GM12872 (cell line): ENCODE results near the gene LOXHD1.
A peak's percentile ranks its signal among the peaks of the same experiment; 100 is the strongest.

Experiments used
- CTCF ChIP-seq: IDR thresholded peaks from 3 replicates; pipeline ENCODE4 v1.5.1; 2011; ENCODE audit warnings: low read depth, mild to moderate bottlenecking, low read length, moderate library complexity; ENCODE audit not compliant: insufficient read depth

The LOXHD1 gene

GRCh38 chr18:46678785-46679399, 21.9 kb upstream of the LOXHD1 start:
- TF ChIP-seq CTCF: no peak

- no peak for TF ChIP-seq CTCF
Observed at GRCh38 chr18:46678041-46678440, 21.0 kb upstream of the LOXHD1 start.

DNA sequence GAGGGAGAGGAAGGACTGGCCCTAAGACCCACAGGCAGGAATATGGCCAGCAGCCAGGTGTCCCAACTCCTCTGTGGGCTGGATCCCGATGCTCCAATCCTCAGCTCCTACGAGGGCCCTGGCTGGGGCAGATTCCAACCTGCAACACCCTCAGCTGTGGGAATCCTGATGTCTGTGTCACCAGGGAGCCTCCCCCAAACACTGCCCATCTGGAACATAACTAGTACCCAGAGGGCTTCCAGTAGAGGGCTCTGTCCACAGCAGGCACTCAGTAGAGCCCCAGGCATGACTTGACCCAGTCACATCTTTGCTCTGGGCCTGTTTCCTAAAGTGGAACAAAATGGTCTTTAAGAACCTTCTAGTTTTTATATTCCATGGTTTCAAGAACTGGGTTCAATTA, 20.6 kb upstream of the LOXHD1 start:
- TF ChIP-seq CTCF: peak; percentile 28; the same call in 1 of the 3 replicates

DNA sequence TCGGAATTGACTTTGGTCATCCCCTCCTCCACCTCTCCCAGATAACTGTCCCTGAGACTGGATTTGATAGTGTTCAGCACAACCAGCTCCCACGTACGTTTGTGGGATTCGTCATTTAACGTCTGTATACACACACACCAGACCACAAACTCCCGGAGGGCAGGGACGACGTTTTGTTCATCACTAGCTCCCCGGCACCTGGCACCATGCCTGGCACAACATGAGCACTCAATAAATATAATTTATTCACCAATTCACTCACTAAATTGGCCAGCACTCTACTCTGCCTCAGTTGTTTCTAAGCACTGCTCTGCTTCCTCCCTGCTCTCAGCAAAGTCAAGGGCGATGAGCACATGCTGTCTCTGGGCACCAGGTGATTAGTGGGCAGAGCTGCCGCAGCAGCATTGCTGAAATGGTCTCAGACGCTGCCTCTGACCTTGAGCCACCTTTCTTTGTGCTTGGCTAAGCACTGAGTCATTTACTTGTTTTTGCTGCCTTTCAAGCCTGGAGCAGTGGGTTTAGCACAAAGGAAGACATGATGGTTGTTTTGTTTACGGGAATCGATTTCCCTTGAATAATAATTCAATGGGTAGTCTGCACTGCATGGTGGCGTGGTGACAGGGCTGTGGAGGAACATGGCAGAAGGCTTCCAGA, 19.3 kb upstream of the LOXHD1 start:
- no peak for TF ChIP-seq CTCF

DNA sequence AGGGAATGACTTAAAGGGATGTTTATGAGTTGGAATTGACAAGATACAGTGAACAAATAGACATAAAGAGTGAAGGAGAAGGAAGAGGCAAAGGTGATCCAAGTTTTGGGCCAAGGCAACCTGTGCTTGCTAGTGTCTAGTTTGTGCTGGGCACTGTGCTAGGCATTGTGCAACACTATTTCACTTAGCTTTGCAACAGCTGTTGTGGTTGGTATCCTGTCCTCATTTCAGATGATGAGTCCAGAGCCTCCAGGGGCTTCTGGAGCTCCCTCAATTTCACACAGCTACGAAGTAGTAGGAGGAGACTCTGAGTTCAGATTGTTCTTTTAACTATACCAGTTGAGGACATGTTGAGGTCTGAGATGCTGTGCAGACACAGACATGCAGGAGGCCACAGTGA, 18.1 kb upstream of the LOXHD1 start:
- TF ChIP-seq CTCF: no peak

- TF ChIP-seq CTCF: no peak
Observed at GRCh38 chr18:46672062-46672970, 15.3 kb upstream of the LOXHD1 start.

DNA sequence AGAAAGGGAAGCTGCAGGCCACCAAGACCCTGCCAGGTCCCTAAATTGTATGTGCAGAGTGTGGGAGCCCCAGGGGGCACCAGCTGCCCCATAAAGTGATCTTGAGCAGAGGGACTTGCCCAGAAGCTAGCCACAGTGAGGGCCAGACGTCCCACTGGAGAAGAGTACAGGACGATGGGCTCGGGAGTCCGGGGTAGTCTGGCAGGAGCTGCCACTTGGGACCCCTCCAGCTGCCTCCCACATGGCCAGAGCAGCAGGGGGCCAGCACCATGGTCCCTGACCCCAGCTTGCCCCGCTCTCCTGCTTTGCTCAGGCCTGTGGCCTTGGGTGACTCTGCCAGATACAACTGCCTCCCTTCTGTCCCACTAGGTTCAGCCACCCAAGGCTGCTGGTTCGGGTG, 11.7 kb upstream of the LOXHD1 start:
- TF ChIP-seq CTCF: no peak
